A673 (cell line): ENCODE data around the gene LCN9.

Experiments
- CTCF ChIP-seq: fragments of 300-800, 200-600 bp; sonication (generic); conservative IDR thresholded peaks from 2 replicates; pipeline ENCODE4 v1.5.1; 2017; ENCODE audit warnings: low read depth, mild to moderate bottlenecking, antibody characterized with exemption, low read length, moderate library complexity, mixed read lengths
- EZH2 ChIP-seq: fragments of 200-600 bp; sonication (generic); IDR thresholded peaks from 2 replicates; pipeline ENCODE4 v1.6.1; 2017; ENCODE audit warnings: borderline replicate concordance, low read depth, mild to moderate bottlenecking, mixed read lengths, antibody characterized with exemption, low read length; ENCODE audit not compliant: poor library complexity, severe bottlenecking

- TF ChIP-seq CTCF (no peak), EZH2 (no peak)
Observed at GRCh38 chr9:135660407-135660806, 2.7 kb upstream of the LCN9 start.
